ACHN (cell line): ENCODE data around the gene ANKS6.

ENCODE experiments used
- DNase-seq: peaks from one replicate; pipeline ENCODE4 v3.0.0-alpha.2; 2015
- in situ Hi-C: cut with HindIII; loops from 2 replicates; pipeline ENCODE4 v1.10.0; 2017; ENCODE audit warnings: low sequenced_read_pairs, low pct_ligation_motif_present, low pct_unique_long_range_greater_than_20kb

The ANKS6 gene

DNA sequence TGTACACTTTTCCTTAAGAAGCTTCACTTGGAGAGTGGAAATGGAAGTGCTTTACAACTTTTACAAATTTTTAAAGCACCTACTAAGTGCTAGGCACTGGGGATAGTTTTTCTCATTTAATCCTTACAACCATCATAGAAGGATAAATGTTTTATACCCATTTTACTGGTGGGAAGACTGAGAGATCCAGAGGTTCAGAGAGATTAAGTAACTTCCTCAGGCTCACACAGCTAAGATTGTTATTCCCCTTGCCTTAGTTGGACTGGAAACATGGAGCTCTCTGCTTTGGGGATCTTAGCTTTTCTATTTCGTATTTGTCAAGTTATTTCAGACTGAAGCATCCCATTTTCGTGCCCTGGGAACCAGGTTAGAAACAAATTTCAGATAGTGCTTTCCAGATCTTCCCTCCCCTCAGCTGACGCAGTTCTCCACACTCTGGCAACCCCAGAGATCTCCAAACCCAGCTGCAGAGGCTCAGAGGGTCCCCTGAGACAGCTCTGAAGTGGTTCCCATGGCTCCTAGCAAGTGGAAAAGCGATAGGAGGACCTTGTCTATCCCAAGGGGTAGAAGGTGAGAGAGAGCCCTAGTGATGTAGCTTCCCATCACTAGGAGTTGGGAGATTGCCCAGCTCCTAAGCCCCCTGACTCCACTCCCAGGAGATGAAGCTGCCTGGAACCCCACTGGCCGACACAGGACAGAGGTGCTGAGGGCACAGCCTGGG is 71.4 kb downstream of the ANKS6 start:
- in situ Hi-C loops = no loop called here
- no peak for DNase-seq

DNA sequence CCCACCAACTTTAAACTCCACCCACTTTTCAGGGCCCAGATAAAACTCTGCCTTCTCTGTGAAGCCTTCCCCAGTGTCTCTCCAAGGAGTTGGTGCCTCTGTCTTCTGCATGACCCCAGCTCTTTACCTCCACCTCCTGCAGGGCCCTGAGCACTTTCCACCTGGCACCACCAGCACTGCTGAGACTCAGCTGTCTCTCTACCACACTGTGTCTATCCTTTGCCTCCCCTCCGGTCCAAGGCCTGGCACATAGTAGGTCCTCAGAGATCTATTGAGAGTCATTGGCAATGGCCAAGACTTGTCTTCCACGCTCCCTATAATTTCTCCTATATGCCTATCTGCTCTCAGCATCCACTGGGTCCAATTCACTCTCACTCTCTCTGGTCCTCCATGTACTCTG is 74.7 kb downstream of the ANKS6 start:
- in situ Hi-C loops = no loop called here
- DNase-seq = no peak

GRCh38 chr9:98720402-98720801 is 76.0 kb downstream of the ANKS6 start:
- DNase-seq = no peak
- in situ Hi-C loops = no loop called here

- no peak for DNase-seq
- in situ Hi-C loops = no loop called here
Observed at GRCh38 chr9:98719055-98719454, 77.3 kb downstream of the ANKS6 start.

GRCh38 chr9:98714833-98715232 is 81.5 kb downstream of the ANKS6 start:
- in situ Hi-C loops = no loop called here
- no peak for DNase-seq

- no peak for DNase-seq
- in situ Hi-C loops = no loop called here
Observed at GRCh38 chr9:98712987-98713386, 83.4 kb downstream of the ANKS6 start.

- in situ Hi-C loops = no loop called here
- peak; percentile 43 for DNase-seq
Observed at GRCh38 chr9:98709968-98710965, 86.1 kb downstream of the ANKS6 start.

DNA sequence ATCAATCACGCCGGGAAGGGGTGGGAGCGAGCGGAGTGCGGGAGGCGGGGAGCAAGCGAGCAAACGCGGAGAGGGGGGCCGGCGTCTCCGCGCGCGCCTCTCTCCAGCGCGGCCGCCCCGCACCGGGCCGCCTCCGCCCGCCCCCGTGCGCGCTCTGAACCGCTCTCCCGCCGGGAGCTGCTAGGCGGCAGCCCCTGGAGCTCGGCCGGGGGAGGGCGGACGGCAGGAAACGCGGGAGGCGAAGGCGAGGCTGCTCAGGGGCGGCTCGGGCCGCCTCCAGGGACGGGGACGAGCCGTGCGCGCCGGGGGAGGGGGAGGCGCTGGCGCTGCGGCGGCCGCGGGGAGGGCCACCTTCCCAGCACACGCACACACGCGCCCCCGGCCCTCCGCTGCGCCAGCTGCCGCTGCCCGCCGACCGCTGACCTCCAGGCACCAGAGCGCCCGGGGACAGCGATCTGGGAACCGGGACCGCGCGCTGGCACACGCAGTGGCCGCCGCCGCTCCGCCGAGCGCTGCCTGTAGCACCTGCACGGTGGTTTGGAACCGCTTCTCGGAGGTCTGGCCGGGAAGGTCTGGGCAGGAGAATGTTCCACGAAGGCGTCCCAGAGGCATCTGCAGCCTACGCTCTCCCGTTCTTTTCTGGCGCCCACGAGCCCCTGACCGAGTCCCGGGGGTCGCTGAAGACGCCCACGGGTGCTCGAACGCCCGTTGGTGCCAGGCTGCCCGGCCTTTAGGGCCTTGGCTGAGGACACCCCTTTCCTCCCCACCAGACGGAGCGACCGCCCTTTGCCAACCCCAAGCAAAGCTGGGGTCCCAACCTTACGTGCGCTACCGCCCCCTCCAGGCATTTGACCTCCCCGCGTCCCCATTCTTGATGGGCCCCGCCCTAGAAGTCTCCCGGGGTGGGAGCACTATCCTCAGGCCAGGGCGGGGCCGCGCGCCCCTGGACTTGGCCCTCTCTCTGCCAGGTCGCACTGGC is 87.1 kb downstream of the ANKS6 start, which contains the start of gene GABBR2:
TSS of gene GABBR2 (minus strand) at position 3 of the 979 bp plus-strand sequence. CDS start 198 bp downstream, outside the sequence.
- in situ Hi-C loops = no loop called here
- no peak for DNase-seq

GRCh38 chr9:98708103-98708932 is 88.0 kb downstream of the ANKS6 start:
- in situ Hi-C loops = no loop called here
- DNase-seq = no peak

- in situ Hi-C loops = no loop called here
- peak; percentile 72 for DNase-seq
Observed at GRCh38 chr9:98707166-98708102, 88.9 kb downstream of the ANKS6 start.

DNA sequence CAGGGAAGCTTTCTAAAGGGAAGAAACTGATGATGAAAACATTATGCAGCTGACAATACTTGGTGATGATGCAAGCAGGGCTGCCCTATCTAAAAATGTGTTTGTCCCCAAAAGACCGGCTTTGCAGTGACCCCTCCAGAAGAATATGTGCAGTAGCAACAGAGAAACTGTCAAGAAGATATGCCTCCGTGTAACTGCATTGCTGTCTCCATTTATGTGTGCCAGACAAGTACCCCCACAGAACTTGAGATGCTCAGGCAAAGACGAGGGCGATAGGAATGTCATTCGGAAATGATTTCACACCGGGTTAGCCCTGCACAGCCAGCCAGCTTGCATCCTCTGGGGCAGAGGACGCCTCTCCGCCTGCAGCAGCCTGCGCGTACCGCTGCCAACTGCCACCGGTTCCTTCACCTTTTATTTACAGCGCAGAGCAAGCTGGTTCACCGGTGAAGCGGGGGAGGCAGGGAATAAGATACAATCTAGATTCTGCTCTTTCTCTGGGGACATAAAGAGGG is 89.6 kb downstream of the ANKS6 start:
- in situ Hi-C loops = no loop called here

GRCh38 chr9:98702835-98703380 is 93.4 kb downstream of the ANKS6 start:
- no peak for DNase-seq
- in situ Hi-C loops = no loop called here

More for the DNA sequence above, 89.6 kb downstream of the ANKS6 start:
- no peak for DNase-seq

DNA sequence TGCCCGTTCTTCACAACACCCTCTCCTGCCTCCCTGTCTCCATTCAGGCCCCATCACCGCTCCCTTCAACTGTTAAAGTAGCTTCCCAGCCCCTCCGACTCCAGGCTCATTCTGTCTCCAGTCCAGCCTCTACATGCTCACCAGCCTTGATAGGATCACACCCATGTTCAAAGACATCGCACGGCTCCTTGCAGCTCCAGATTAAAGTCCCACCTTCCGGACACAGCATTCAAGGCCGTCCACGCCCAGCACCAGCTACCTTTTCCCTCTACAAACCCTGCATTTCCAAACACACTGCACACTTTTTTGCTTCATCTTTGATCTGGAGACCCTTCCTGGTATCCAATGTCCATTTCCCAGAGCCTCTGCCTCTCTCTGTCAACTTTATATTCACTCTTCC is 94.0 kb downstream of the ANKS6 start:
- no peak for DNase-seq
- in situ Hi-C loops = no loop called here

DNA sequence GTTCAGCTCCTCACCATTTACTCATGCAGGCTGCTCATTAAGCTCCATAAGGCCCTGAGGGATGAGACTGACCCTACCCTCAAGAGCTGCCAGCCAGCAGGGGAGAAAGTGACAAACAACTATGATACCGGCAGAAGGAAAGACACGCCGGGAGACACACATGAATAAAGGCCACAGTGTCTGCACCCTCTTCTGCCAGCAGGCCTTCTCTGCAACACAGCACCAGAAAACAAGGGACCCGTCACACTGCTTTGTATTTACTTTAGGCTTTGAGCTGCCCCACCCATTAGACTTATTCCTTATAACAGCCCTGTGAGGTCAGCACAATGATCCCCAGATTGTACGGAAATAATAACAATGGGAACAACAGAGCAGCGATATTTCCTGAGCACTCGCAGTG is 94.8 kb downstream of the ANKS6 start:
- no peak for DNase-seq
- in situ Hi-C loops = no loop called here

- DNase-seq = no peak
- in situ Hi-C loops = no loop called here
Observed at GRCh38 chr9:98700801-98701200, 95.6 kb downstream of the ANKS6 start.

DNA sequence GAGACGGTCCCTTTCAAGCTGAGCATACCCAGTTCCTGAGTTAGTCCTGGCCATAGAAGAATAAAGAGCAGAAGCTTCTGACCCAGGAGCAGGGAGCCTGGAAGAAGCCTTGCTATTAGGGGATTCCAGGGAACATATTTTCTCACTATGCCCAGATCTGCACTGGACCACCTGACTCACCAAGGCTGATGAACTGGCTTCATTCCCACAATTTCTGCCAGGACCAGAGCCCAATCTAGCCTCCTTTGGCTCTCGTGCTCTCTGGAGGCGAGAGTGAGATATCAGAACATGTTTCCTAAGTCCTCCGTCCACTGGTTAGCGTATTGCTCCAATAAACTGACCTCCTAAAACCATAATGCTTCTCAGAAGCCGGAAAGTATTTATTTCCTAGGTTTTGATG is 97.5 kb downstream of the ANKS6 start:
- in situ Hi-C loops = no loop called here
- DNase-seq = no peak
